KMS-11 (cell line): ENCODE data around the gene VENTX.

Experiments
- H2AFZ ChIP-seq: fragments of 200-600 bp; sonication (generic); 2 replicates; pipeline ENCODE4 v1.6.1; 2016; ENCODE audit warnings: antibody characterized with exemption, mixed run types, low read depth
- H3K27ac ChIP-seq: fragments of 200-600 bp; sonication (generic); 2 replicates; pipeline ENCODE4 v1.6.1; 2016; ENCODE audit warnings: mild to moderate bottlenecking, mixed run types
- H3K27me3 ChIP-seq: fragments of 200-600 bp; sonication (generic); 2 replicates; pipeline ENCODE4 v1.6.1; 2017; ENCODE audit warnings: mild to moderate bottlenecking, low read depth, mixed run types, moderate library complexity; ENCODE audit not compliant: insufficient read depth
- H3K36me3 ChIP-seq: fragments of 200-600 bp; sonication (generic); 2 replicates; pipeline ENCODE4 v1.6.1; 2017; ENCODE audit warnings: mild to moderate bottlenecking, mixed run types; ENCODE audit not compliant: insufficient read depth
- H3K4me1 ChIP-seq: fragments of 200-600 bp; sonication (generic); 2 replicates; pipeline ENCODE4 v1.6.1; 2016; ENCODE audit warnings: mild to moderate bottlenecking, low read depth, mixed run types; ENCODE audit not compliant: poor library complexity, severe bottlenecking
- H3K4me2 ChIP-seq: fragments of 200-600 bp; sonication (generic); 2 replicates; pipeline ENCODE4 v1.7.0; 2016; ENCODE audit warnings: mild to moderate bottlenecking, mixed run types
- H3K4me3 ChIP-seq: fragments of 200-600 bp; sonication (generic); IDR thresholded peaks from 2 replicates; pipeline ENCODE4 v1.6.1; 2017; ENCODE audit warnings: low read depth, low read length, mixed read lengths; ENCODE audit not compliant: insufficient read depth
- H3K79me2 ChIP-seq: fragments of 200-600 bp; sonication (generic); 2 replicates; pipeline ENCODE4 v1.6.1; 2016; ENCODE audit warnings: low read depth, mixed run types; ENCODE audit not compliant: insufficient read depth
- H3K9ac ChIP-seq: fragments of 200-600 bp; sonication (generic); 2 replicates; pipeline ENCODE4 v1.6.1; 2016; ENCODE audit warnings: mild to moderate bottlenecking, mixed run types
- H4K20me1 ChIP-seq: fragments of 200-600 bp; sonication (generic); 2 replicates; pipeline ENCODE4 v1.6.1; 2016; ENCODE audit warnings: mild to moderate bottlenecking, mixed run types; ENCODE audit not compliant: insufficient read depth
- TF ChIP-seq, protein P1 (sequence below): fragments of 200-600 bp; sonication (generic); conservative IDR thresholded peaks from 2 replicates; pipeline ENCODE4 v1.6.1; 2017; ENCODE audit warnings: low read depth, mild to moderate bottlenecking, antibody characterized with exemption, low read length, moderate library complexity, mixed read lengths

VENTX gene

DNA sequence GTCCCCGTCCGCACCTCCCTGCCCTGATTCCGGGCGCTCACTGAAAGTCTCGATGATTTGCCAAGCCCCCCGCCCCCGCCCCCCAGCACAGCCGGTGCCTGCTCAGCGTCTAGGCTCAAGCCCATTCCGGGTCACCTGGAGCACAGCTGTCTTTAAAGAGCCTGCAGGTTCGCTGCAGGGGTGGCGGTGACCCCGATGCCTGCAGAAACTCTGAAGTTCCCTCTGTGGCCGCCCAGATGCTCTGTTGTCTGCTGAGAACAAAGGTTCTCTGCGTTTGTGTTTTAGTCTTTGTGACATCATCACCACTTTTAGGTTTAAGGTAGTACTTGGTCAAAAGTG lies 780 bp downstream of the VENTX start:
- no peak overlapping the region for H3K4me3 ChIP-seq
- H3K27ac ChIP-seq = no peak overlapping the region
- H3K9ac ChIP-seq = no peak overlapping the region
- H4K20me1 ChIP-seq = no peaks in the 10 kb centered on the region
- H3K4me2 ChIP-seq = no peak overlapping the region
- H3K27me3 ChIP-seq = peaks cover 55% of the 10 kb centered on the region; the same call in 1 of the 2 replicates
- H3K4me1 ChIP-seq = no peaks in the 10 kb centered on the region
- no peaks in the 10 kb centered on the region for H3K36me3 ChIP-seq
- H3K79me2 ChIP-seq = no peaks in the 10 kb centered on the region
- TF ChIP-seq, protein P1, sequence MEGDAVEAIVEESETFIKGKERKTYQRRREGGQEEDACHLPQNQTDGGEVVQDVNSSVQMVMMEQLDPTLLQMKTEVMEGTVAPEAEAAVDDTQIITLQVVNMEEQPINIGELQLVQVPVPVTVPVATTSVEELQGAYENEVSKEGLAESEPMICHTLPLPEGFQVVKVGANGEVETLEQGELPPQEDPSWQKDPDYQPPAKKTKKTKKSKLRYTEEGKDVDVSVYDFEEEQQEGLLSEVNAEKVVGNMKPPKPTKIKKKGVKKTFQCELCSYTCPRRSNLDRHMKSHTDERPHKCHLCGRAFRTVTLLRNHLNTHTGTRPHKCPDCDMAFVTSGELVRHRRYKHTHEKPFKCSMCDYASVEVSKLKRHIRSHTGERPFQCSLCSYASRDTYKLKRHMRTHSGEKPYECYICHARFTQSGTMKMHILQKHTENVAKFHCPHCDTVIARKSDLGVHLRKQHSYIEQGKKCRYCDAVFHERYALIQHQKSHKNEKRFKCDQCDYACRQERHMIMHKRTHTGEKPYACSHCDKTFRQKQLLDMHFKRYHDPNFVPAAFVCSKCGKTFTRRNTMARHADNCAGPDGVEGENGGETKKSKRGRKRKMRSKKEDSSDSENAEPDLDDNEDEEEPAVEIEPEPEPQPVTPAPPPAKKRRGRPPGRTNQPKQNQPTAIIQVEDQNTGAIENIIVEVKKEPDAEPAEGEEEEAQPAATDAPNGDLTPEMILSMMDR = no peak
- no peak overlapping the region for H2AFZ ChIP-seq

DNA sequence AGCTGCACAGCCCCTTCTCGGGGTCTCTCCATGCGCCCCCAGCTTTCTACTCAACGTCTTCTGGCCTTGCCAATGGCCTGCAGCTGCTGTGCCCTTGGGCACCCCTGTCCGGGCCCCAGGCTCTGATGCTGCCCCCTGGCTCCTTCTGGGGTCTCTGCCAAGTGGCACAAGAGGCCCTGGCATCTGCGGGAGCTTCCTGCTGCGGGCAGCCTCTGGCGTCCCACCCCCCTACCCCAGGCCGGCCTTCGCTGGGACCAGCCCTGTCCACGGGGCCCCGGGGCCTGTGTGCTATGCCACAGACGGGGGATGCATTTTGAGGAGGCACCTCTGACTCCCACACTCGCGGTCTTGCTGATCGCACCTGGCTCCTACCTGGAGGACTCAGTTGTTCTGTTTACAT lies 2.3 kb downstream of the VENTX start:
- no peaks in the 10 kb centered on the region for H3K79me2 ChIP-seq
- H3K27me3 ChIP-seq = peaks cover 55% of the 10 kb centered on the region
- H3K4me2 ChIP-seq = no peak overlapping the region
- H3K4me3 ChIP-seq = no peak overlapping the region
- H3K36me3 ChIP-seq = no peaks in the 10 kb centered on the region
- H3K9ac ChIP-seq = no peak overlapping the region
- H4K20me1 ChIP-seq = no peaks in the 10 kb centered on the region
- H3K27ac ChIP-seq = no peak overlapping the region
- H2AFZ ChIP-seq = no peak overlapping the region
- no peaks in the 10 kb centered on the region for H3K4me1 ChIP-seq
- TF ChIP-seq, protein P1 = no peak

DNA sequence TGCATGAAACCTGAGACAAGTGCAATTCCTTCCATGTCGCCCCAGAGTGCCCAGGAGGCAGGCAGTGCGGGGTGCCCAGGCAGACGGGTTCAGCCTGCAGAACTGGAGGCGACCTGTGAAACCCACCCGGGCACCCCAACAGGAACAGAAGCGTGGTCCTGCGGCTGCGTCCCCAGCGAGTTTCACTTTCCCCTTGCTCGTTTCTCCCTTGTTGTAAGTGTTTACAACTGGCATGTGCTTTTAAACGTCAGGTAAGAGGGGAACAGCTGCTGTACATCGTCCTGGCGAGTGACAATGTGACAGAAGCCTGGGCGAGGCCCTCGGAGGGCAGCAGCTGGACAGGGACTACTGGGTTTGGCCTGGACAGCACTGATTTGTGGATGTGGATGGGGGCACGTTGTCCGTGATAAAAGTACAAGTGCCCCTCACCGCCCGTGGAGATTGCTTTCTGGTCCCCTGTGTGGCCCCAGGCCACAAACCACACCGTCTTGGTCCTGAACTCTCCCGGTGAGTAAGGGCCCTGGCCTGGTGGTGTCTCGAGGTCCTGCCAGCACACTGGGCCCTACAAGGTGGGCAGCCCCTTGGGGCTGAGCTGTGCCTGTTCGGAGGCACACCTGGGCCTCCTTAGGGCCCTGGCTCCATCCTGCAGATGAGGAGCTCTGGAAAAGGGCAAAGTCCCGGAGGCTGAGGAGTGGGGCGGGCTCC lies 4.0 kb downstream of the VENTX start:
- peak overlapping the region; percentile 54; the same call in 1 of the 2 replicates for H3K4me2 ChIP-seq
- H4K20me1 ChIP-seq = no peaks in the 10 kb centered on the region
- TF ChIP-seq, protein P1 = no peak
- H2AFZ ChIP-seq = peak overlapping the region; percentile 52; the same call in 1 of the 2 replicates
- no peak overlapping the region for H3K27ac ChIP-seq
- H3K4me1 ChIP-seq = no peaks in the 10 kb centered on the region
- H3K36me3 ChIP-seq = no peaks in the 10 kb centered on the region
- peaks cover 67% of the 10 kb centered on the region for H3K27me3 ChIP-seq
- H3K79me2 ChIP-seq = no peaks in the 10 kb centered on the region
- no peak overlapping the region for H3K4me3 ChIP-seq
- H3K9ac ChIP-seq = no peak overlapping the region

DNA sequence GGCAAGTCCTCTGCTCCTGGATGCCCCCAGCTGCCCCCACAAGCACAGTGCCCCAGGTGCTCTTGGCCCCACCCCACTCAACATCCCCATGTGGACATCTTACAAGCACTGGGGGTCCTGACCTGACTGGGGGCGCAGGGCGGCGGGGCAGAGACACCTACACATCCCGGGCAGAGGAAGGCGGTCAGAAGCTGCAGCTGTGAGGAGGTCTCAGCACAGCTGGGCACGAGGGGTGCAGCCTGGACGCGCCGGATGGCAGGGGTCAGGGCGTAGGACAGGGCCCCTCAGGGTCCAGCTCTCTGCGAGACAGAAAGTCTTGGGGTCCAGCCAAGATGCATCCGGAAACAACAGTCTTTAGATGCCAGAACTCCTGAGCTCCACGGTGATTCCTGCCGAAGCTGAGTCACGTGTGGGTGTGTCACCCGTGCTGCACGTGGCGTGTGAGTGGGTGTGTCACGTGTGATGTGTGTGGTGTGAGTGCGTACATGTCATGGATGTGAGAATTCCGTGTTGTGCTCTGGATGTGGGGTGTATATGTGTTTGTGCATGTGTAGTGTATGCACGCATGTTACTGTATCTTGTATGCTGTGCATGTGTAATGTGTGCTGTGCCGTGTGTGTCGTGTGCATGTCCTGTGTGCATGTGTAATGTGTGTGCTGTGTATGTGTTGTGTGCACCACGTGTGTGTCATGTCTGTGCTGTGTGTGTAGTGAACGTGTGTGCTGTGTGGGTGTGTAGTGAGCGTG lies 5.1 kb downstream of the VENTX start:
- H3K36me3 ChIP-seq = no peaks in the 10 kb centered on the region
- H3K9ac ChIP-seq = no peak overlapping the region
- no peaks in the 10 kb centered on the region for H4K20me1 ChIP-seq
- TF ChIP-seq, protein P1 = no peak
- H3K4me3 ChIP-seq = no peak overlapping the region
- H3K4me2 ChIP-seq = no peak overlapping the region
- no peaks in the 10 kb centered on the region for H3K79me2 ChIP-seq
- no peaks in the 10 kb centered on the region for H3K4me1 ChIP-seq
- no peak overlapping the region for H3K27ac ChIP-seq
- H3K27me3 ChIP-seq = peaks cover 70% of the 10 kb centered on the region
- no peak overlapping the region for H2AFZ ChIP-seq
